ENCODE measurements around the gene CASP9.
"Not testable (repeated sequence)": the region's sequence is repeated elsewhere in the genome, so short reads cannot be mapped to it uniquely, and the experiment has no call there.

The CASP9 gene

DNA sequence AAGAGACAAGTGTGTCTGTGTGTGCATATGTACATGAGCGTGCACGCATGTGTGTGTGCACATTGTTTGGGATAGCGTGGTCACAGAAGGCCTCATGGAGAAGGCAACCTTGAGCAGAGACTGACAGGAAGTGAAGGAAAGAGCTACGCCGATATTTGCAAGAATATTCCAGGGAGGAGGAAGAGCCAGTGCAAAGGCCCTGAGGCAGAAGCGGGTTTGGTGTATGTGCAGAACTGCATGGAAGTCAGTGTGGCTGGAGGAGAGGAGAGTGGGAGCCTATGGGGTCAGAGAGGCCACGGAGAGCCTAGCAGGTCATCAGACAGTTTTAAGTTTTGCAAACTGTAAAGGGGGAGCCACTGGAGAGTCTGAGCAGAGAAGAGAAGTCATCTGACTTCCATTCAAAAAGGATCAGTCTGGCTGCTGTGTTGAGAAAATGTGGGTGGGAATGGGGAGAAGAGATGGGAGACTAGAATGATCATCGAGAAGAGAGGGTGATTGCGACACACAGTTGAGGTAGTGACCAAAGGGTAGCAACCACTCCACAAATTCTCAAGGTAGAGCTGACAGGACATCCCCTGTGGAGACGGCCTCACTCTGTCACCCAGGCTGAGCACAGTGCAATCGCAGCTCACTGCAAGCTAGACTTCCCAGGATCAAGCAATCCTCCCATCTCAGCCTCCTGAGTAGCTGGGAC lies 44.2 kb downstream of the CASP9 start:
- TF ChIP-seq, protein P1, sequence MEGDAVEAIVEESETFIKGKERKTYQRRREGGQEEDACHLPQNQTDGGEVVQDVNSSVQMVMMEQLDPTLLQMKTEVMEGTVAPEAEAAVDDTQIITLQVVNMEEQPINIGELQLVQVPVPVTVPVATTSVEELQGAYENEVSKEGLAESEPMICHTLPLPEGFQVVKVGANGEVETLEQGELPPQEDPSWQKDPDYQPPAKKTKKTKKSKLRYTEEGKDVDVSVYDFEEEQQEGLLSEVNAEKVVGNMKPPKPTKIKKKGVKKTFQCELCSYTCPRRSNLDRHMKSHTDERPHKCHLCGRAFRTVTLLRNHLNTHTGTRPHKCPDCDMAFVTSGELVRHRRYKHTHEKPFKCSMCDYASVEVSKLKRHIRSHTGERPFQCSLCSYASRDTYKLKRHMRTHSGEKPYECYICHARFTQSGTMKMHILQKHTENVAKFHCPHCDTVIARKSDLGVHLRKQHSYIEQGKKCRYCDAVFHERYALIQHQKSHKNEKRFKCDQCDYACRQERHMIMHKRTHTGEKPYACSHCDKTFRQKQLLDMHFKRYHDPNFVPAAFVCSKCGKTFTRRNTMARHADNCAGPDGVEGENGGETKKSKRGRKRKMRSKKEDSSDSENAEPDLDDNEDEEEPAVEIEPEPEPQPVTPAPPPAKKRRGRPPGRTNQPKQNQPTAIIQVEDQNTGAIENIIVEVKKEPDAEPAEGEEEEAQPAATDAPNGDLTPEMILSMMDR (IDR thresholded peaks at IDR 0.05; ENCODE audit: low read depth, low read length) = no peak
- no peak overlapping the region for H3K4me3 ChIP-seq (ENCODE audit: low read depth, low read length)

DNA sequence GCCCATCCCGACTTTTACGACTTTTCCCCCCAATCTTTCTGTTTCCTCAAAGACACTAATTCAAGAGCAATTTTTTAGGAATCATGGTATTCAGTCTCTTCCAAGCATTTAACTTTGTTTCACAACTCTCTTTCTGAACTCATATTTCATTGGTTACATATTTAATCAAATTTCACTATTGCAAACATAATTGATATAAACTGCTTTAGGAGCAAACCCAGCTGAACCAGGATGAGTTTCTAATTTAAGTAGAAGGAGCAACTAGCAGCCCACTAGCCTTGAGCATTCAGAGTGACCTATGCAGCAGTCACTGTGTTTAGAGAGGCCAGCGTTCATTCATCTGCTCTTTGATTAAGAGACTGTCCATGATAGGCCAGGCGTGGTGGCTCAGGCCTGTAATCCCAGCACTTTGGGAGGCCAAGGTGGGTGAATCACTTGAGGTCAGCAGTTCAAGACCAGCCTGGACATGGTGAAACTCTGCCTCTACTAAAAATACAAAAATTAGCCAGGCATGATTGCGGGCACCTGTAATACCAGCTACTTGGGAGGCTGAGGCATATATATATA lies 46.3 kb downstream of the CASP9 start:
- TF ChIP-seq, protein P1 (IDR thresholded peaks at IDR 0.05; ENCODE audit: low read depth, low read length) = no peak
- H3K4me3 ChIP-seq (ENCODE audit: low read depth, low read length) = no peak overlapping the region

DNA sequence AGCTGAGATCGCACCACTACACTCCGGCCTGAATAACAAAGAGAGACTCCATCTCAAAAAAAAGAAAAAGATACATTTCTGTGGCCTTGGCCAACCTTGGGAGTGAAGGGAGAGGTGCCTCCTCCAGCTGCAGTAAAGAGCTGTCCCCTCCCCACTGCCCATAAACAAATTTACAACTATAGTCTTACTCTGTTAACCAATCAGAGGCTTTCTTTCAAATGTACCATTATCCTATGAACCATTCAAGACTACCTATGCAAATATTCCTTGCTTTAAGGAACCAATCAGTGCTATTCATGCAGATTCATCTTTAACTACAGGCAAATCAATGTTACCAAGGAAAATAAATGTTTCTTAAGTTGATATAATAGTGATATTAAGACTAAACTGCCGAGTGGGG lies 47.1 kb downstream of the CASP9 start:
- H3K4me3 ChIP-seq (ENCODE audit: low read depth, low read length) = no peak overlapping the region
- TF ChIP-seq, protein P1 (IDR thresholded peaks at IDR 0.05; ENCODE audit: low read depth, low read length) = no peak

DNA sequence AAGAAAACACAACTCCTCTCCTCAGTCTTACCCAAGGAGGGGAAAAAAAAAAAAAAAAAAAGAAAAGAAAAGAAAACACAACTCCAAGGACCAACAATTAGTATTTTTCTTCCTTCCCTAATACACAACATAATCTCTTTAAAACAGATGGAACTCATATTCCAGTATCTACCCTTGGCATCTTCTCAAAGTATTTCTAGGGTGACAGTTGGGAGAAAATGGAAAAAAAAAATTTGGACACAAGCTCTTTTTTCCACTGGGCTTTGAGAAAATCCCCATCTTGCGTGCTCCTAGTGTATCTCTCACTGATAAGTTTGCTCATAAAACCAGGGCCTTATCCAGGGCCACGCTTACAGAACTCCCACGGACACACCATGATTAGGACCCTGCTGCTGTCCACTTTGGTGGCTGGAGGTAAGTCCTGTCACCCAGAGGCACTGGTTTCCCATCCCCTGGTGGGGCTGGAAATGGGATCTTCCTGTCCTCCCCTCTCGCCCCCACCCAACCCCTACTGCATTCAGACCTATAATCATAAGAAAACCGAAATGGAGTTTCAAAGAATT lies 48.2 kb downstream of the CASP9 start, which contains the start of gene CELA2B:
Gene CELA2B (plus strand): TSS at position 353 of the 563 bp plus-strand sequence. CDS start 22 bp downstream, at position 375.
- H3K4me3 ChIP-seq (ENCODE audit: low read depth, low read length) = no peak within 1 kb of the TSS
- TF ChIP-seq, protein P1 (IDR thresholded peaks at IDR 0.05; ENCODE audit: low read depth, low read length) = no peak

DNA sequence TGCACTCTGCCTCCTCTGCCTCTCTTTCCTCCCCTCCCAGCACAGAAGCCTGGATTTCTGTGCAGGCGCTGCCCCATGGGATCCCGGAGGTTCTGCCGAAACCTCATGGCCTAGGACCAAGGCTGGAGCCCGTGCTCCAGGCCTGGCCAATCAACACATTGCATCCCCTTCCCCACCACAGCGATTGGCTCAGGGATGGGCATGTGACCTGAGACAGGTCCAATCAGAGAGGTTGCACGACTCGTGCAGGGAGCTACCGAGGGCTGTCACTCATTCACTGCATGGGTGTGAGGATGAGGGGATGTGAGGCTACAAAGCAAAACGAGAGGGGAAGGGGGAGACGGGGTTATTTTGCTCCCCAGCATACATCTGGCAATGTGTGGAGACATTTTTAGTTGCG lies 51.4 kb downstream of the CASP9 start:
- no peak overlapping the region for H3K4me3 ChIP-seq (ENCODE audit: low read depth, low read length)
- TF ChIP-seq, protein P1 (IDR thresholded peaks at IDR 0.05; ENCODE audit: low read depth, low read length) = no peak

DNA sequence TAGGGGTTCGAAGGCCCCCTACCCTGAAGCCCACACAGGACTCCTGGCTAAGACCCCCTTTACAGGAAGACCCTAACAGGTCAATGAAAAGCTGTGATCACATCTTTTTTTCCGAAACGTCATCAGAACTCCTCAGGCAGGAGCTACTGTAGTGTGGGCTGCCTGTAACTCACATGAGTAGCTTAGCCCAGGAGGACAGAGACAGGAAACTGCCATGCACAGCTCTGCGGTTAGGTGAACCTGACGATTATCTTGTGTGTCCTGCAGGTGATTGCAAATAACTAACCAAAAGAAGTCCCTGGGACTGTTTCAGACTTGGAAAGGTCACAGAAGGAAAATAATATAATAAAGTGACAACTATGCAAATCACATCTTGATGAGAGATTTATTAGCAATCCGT lies 52.3 kb downstream of the CASP9 start:
- H3K4me3 ChIP-seq (ENCODE audit: low read depth, low read length) = not testable (repeated sequence)

DNA sequence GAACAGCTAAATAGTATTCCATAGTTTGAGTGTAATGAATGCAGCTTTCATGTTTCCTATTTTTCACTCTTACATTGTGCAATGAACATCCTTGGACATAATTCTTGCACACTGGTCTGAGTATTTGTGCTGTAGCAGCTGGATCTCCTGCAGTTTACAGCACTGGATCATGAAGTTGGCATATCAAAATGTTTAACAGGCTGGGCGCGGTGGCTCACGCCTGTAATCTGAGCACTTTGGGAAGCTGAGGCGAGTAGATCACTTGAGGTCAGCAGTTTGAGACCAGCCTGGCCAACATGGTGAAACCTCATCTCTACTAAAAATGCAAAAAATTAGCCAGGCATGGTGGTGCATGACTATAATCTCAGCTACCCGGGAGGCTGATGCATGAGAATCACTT lies 52.9 kb downstream of the CASP9 start:
- H3K4me3 ChIP-seq (ENCODE audit: low read depth, low read length) = not testable (repeated sequence)

DNA sequence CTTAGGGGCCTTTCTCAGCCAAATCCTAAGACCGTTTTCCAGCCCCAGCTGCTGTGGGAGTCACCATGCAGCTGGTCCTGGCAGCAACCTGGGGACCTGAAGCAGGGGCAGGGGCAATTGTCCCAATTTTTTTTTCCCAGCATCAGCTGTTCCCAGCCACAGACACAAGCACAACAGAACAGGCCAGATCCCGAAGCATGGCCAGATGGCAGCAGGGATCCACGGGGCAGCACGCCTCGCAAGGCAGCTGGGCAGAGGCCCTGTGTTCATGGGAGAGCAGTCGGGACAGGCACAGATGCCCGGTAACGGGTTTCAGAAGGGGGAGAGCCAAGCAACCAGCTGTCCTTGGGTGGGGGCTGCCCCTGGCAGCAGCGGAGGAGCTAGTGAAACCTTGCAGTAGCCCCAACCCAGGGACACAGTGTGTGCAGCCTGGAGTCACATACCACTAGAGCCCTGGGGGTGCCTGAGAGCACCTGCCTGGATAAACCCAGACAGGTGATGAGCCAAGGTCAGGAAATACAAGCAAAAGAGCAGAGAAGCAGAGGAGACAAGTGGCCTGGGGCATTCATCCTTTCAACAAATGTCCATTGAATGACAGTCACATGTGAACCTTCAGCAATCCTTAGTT lies 54.1 kb downstream of the CASP9 start:
- not testable (repeated sequence) for H3K4me3 ChIP-seq (ENCODE audit: low read depth, low read length)

Measured in WI38 (cell line).